A549 (cell line): ENCODE data around the gene GNAL. TPM values are rescaled to one million over a fixed set of nuclear protein-coding genes. Genes with fewer than 3 reads are reported as not detected.
A peak's percentile ranks its signal among the peaks of the same experiment; 100 is the strongest.

Source experiments
- ATAC-seq, 2 experiments: fragments of 200-7000 bp in 1 of 2; fragments of >200 bp in 1 of 2; cut with Nextera tagmentation in 1 of 2; cut with Tn5 transposase in 1 of 2; 3 replicates each; pipeline versions ENCODE4 v1.8.0 to v1.9.1; 2018 to 2020; ENCODE audit warnings: mild to moderate bottlenecking in 1 of 2, moderate library complexity in 1 of 2
- CTCF ChIA-PET: fragments of 300-600 bp; sonication (Branson Sonifier 250); formaldehyde crosslinking; extraction: SDS; loops from one replicate; lab custom pipeline; 2021; ENCODE audit warnings: antibody characterized with exemption, inconsistent platforms; lab: Yijun Ruan, JAX
- POLR2A ChIA-PET: fragments of 350-600 bp; formaldehyde crosslinking; extraction: SDS; loops from one replicate; lab custom pipeline; 2021; ENCODE audit warnings: antibody characterized with exemption, inconsistent platforms; lab: Yijun Ruan, JAX
- DNase-seq, 2 experiments: peaks; one replicate each; pipeline versions ENCODE4 v3.0.0 to v3.0.0-alpha.2; 2011 to 2016; ENCODE audit warnings: low read depth in 1 of 2, low spot score in 1 of 2
- FAIRE-seq: peaks from 2 replicates; lab custom pipeline; 2011; peaks lifted over from hg19 to GRCh38; lab: Jason Lieb, UNC
- H3K27ac ChIP-seq, 2 experiments: fragments of >200 bp; sonication (Bioruptor Twin); formaldehyde crosslinking; 3 replicates each; pipeline ENCODE4 v1.5.1; 2016 to 2017
- H3K4me1 ChIP-seq: fragments of >200 bp; sonication (Bioruptor Twin); formaldehyde crosslinking; 3 replicates; pipeline ENCODE4 v1.6.1; 2016
- H3K4me2 ChIP-seq: fragments of >200 bp; sonication (Bioruptor Twin); formaldehyde crosslinking; 3 replicates; pipeline ENCODE4 v1.6.1; 2016
- H3K4me3 ChIP-seq: fragments of >200 bp; sonication (Bioruptor Twin); formaldehyde crosslinking; 3 replicates; pipeline ENCODE4 v1.5.1; 2016
- H3K9me3 ChIP-seq: fragments of >200 bp; sonication (Bioruptor Twin); formaldehyde crosslinking; 3 replicates; pipeline ENCODE4 v1.6.1; 2016
- BCL3 ChIP-seq: fragments of >200 bp; sonication (Bioruptor Twin); formaldehyde crosslinking; IDR thresholded peaks from 3 replicates; pipeline ENCODE4 v1.6.1; 2016
- CBX8 ChIP-seq: fragments of 200-600 bp; sonication (generic); IDR thresholded peaks from 2 replicates; pipeline ENCODE4 v1.6.1; 2016
- CEBPB ChIP-seq, 2 experiments: fragments of >200 bp in 1 of 2; sonication (Bioruptor Twin) in 1 of 2; formaldehyde crosslinking in 1 of 2; IDR thresholded peaks; 2 replicates each; pipeline ENCODE4 v1.6.1; 2012 to 2016
- CHD2 ChIP-seq: fragments of 150-350 bp; IDR thresholded peaks from 2 replicates; pipeline ENCODE4 v1.6.1; 2014; ENCODE audit warnings: low read length; ENCODE audit not compliant: partially characterized antibody
- CHD4 ChIP-seq: fragments of 200-600 bp; sonication (generic); IDR thresholded peaks from 2 replicates; pipeline ENCODE4 v1.6.1; 2016; ENCODE audit warnings: antibody characterized with exemption, mild to moderate bottlenecking, borderline replicate concordance
- CTCF ChIP-seq: fragments of >200 bp; sonication (Bioruptor Twin); formaldehyde crosslinking; IDR thresholded peaks from 3 replicates; pipeline ENCODE4 v1.5.1; 2016
- EHF ChIP-seq: fragments of 250-450 bp; sonication (Bioruptor Pico); IDR thresholded peaks from 2 replicates; pipeline ENCODE4 v1.5.0; 2020; ENCODE audit warnings: mild to moderate bottlenecking
- ELK1 ChIP-seq: fragments of 150-350 bp; IDR thresholded peaks from 2 replicates; pipeline ENCODE4 v1.6.1; 2014; ENCODE audit warnings: low read depth, mild to moderate bottlenecking, low read length
- FOSB ChIP-seq: fragments of 250-450 bp; sonication (Bioruptor Pico); IDR thresholded peaks from 2 replicates; pipeline ENCODE4 v1.5.0; 2020; ENCODE audit warnings: mild to moderate bottlenecking, moderate library complexity
- FOXS1 ChIP-seq: fragments of 250-450 bp; sonication (Bioruptor Pico); IDR thresholded peaks from 2 replicates; pipeline ENCODE4 v1.5.0; 2020; ENCODE audit warnings: mild to moderate bottlenecking, moderate library complexity
- GATA3 ChIP-seq: IDR thresholded peaks from 2 replicates; pipeline ENCODE4 v1.6.1; 2012; ENCODE audit warnings: borderline replicate concordance
- HEYL ChIP-seq: fragments of 250-450 bp; sonication (Bioruptor Pico); IDR thresholded peaks from 2 replicates; pipeline ENCODE4 v1.8.0; 2021; ENCODE audit warnings: mild to moderate bottlenecking, moderate library complexity
- HMGXB4 ChIP-seq: fragments of 250-450 bp; sonication (Bioruptor Pico); IDR thresholded peaks from 2 replicates; pipeline ENCODE4 v1.5.0; 2021; ENCODE audit warnings: mild to moderate bottlenecking, moderate library complexity, borderline replicate concordance
- HOXA7 ChIP-seq: fragments of 250-450 bp; sonication (Bioruptor Pico); IDR thresholded peaks from 2 replicates; pipeline ENCODE4 v1.5.0; 2020; ENCODE audit warnings: mild to moderate bottlenecking, moderate library complexity
- JUN ChIP-seq, 2 experiments: fragments of >200 bp; sonication (Bioruptor Twin); formaldehyde crosslinking; IDR thresholded peaks; 2 replicates in 1 of 2; 3 replicates in 1 of 2; pipeline ENCODE4 v1.6.1; 2016 to 2017
- KDM1A ChIP-seq: fragments of 200-600 bp; sonication (generic); IDR thresholded peaks from 2 replicates; pipeline ENCODE4 v1.6.1; 2016; ENCODE audit warnings: low read depth, mild to moderate bottlenecking
- MAFK ChIP-seq: fragments of 450-650 bp; IDR thresholded peaks from 2 replicates; pipeline ENCODE4 v1.6.1; 2014; ENCODE audit not compliant: partially characterized antibody
- MYC ChIP-seq: IDR thresholded peaks from 2 replicates; pipeline ENCODE4 v1.6.1; 2012; ENCODE audit warnings: mild to moderate bottlenecking, inconsistent platforms, low read length, improper control_type of control experiment, borderline replicate concordance
- POLR2A ChIP-seq: IDR thresholded peaks from 2 replicates; pipeline ENCODE4 v1.6.1; 2012; ENCODE audit warnings: mild to moderate bottlenecking, low read length
- POLR2AphosphoS2 ChIP-seq: conservative IDR thresholded peaks from 2 replicates; pipeline ENCODE4 v1.6.1; 2012; ENCODE audit warnings: low read length, improper control_type of control experiment, inconsistent platforms
- RARB ChIP-seq: fragments of 250-450 bp; sonication (Bioruptor Pico); IDR thresholded peaks from 2 replicates; pipeline ENCODE4 v1.8.0; 2021; ENCODE audit warnings: mild to moderate bottlenecking, moderate library complexity
- TFCP2L1 ChIP-seq: fragments of 250-450 bp; sonication (Bioruptor Pico); IDR thresholded peaks from 2 replicates; pipeline ENCODE4 v1.5.0; 2021; ENCODE audit warnings: mild to moderate bottlenecking
- ZFP36 ChIP-seq: fragments of 450-650 bp; IDR thresholded peaks from 2 replicates; pipeline ENCODE4 v1.6.1; 2014; ENCODE audit warnings: borderline replicate concordance; ENCODE audit not compliant: partially characterized antibody
- ZNF302 ChIP-seq: fragments of 250-450 bp; sonication (Bioruptor Pico); IDR thresholded peaks from 2 replicates; pipeline ENCODE4 v1.9.0; 2021; ENCODE audit warnings: inconsistent platforms, mild to moderate bottlenecking, moderate library complexity
- WGBS: methylation state at CpG from one replicate; pipeline ENCODE4 v1.1.6; 2017; ENCODE audit errors: missing lambda C conversion rate; 5-methylcytosine and 5-hydroxymethylcytosine counted together
- polyA plus RNA-seq, 4 experiments: library from polyadenylated mRNA; depleted of rRNA in 3 of 4; stranded (reverse); fragments of >200 nt; fragmentation: RNase III in 1 of 4; extraction: RNeasy Plus Mini Kit Qiagen cat#74134 plus additional on column Dnase treatment in 1 of 4; gene quantifications; 2 replicates in 3 of 4; 3 replicates in 1 of 4; pipeline ENCODE4 v1.2.3, GENCODE V29; 2011 to 2017
- TF ChIP-seq, protein P1 (sequence below): fragments of 200-600 bp; sonication (generic); IDR thresholded peaks from 2 replicates; pipeline ENCODE4 v1.6.1; 2016; ENCODE audit warnings: antibody characterized with exemption, mild to moderate bottlenecking, moderate library complexity

GNAL gene
- polyA plus RNA-seq, 2 of the 4 experiments (the other 2 are of a cell fraction), result 5.1 to 12.9 TPM

DNA sequence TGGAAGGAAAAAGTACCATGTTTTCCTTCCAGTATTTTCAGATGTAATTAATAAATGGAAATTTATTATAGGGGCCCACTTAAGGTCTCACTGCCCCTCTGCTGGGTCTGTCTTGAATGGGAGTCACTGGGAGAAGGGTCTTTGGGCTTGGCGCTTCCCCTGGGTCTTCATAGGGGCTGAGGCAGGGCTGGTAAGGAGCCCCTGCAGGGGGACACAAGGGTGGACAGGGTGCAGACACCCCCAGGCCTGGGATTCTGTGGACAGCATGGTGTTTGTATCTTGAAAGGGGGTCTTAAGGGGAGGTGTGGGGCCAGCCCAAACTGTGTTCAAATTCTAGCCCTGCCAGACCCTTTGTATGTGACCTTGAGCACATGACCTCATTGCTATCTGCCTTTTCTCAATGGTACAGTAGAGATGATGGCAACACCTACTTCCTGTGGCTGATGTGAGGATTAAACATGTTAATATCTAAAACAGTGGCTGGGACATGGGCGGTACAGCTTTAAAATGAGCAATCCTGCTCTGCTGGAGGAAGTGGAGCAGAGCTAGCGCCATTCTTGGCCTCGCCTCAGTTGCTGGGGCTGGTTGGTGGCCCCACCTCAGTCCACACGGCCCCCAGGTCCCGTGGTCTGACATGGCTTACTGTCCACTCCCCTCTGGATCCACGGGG is 71.6 kb downstream of the GNAL start:
- 72% methylated on average over 7 of the region's 7 CpGs for WGBS
- ChIA-PET POLR2A (no interaction called here), CTCF (interaction anchor here (1.2 kb wide), 1 partner anchor 28 kb away, joined by 3 read pairs; no protein-coding TSS in a partner anchor)
- no peak for DNase-seq
- FAIRE-seq, result no peak
- Histone ChIP-seq H3K4me2 (no peak overlapping the region), H3K9me3 (no peaks in the 10 kb centered on the region), H3K27ac (no peak overlapping the region), H3K4me3 (no peak overlapping the region), H3K4me1 (no peaks in the 10 kb centered on the region)
- no peak for ATAC-seq
- TF ChIP-seq CTCF (no peak), HEYL (CRISPR knock-in tag) (no peak), EHF (CRISPR knock-in tag) (no peak), BCL3 (no peak), MYC (no peak), ZNF302 (CRISPR knock-in tag) (no peak), JUN (IDR thresholded peaks at IDR 0.05) (no peak), FOSB (CRISPR knock-in tag) (no peak)

DNA sequence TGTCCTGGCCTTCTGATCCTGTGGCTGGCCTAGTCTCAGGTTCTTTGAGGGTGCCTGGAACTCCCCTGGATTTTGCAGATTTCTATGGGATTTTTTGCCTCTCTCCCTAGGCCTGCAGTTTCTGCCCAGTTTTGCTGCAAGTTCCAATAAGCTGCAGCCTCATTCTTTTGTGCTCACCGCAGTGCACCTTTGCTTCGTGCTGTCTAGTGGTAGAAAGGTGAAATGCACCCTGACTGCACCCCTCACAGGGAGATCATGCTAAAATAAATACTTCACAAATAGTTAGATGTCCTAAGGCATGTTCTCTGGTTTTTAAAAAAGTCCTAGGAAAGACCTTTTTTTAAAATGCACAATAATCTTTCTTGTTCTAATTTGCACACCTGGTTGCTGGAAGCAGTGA is 72.5 kb downstream of the GNAL start:
- Histone ChIP-seq H3K4me2 (no peak overlapping the region), H3K9me3 (no peaks in the 10 kb centered on the region), H3K27ac (no peak overlapping the region), H3K4me3 (no peak overlapping the region), H3K4me1 (no peaks in the 10 kb centered on the region)
- CTCF ChIA-PET, result interaction anchor here (1.3 to 1.9 kb wide), 2 partner anchors 9 to 29 kb away, joined by 5 read pairs; no protein-coding TSS in a partner anchor
- TF ChIP-seq, protein P1, sequence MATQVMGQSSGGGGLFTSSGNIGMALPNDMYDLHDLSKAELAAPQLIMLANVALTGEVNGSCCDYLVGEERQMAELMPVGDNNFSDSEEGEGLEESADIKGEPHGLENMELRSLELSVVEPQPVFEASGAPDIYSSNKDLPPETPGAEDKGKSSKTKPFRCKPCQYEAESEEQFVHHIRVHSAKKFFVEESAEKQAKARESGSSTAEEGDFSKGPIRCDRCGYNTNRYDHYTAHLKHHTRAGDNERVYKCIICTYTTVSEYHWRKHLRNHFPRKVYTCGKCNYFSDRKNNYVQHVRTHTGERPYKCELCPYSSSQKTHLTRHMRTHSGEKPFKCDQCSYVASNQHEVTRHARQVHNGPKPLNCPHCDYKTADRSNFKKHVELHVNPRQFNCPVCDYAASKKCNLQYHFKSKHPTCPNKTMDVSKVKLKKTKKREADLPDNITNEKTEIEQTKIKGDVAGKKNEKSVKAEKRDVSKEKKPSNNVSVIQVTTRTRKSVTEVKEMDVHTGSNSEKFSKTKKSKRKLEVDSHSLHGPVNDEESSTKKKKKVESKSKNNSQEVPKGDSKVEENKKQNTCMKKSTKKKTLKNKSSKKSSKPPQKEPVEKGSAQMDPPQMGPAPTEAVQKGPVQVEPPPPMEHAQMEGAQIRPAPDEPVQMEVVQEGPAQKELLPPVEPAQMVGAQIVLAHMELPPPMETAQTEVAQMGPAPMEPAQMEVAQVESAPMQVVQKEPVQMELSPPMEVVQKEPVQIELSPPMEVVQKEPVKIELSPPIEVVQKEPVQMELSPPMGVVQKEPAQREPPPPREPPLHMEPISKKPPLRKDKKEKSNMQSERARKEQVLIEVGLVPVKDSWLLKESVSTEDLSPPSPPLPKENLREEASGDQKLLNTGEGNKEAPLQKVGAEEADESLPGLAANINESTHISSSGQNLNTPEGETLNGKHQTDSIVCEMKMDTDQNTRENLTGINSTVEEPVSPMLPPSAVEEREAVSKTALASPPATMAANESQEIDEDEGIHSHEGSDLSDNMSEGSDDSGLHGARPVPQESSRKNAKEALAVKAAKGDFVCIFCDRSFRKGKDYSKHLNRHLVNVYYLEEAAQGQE, result no peak
- TF ChIP-seq ZNF302 (CRISPR knock-in tag) (no peak), CBX8 (no peak), TFCP2L1 (CRISPR knock-in tag) (no peak), CHD4 (no peak), ZFP36 (no peak), RARB (CRISPR knock-in tag) (no peak), HMGXB4 (CRISPR knock-in tag) (no peak), CTCF (no peak), HOXA7 (no peak), POLR2A (no peak), FOXS1 (CRISPR knock-in tag) (no peak), HEYL (CRISPR knock-in tag) (no peak), KDM1A (no peak), GATA3 (no peak), MAFK (no peak), ELK1 (no peak), CEBPB (IDR thresholded peaks at IDR 0.05) (no peak), POLR2AphosphoS2 (no peak), CHD2 (no peak)
- FAIRE-seq (no peak), DNase-seq (peak in 1 of 2 experiments; percentile 18), ATAC-seq (peak; percentile 64 to 78; a peak in 4 of 6 replicates)
- WGBS, result 66% methylated on average over 2 of the region's 2 CpGs
- POLR2A ChIA-PET, result no interaction called here
